Nucleus accumbens (tissue), 56 donors: ENCODE results near the gene BTBD2.

Experiments
- DNase-seq, 56 donors: peaks; one replicate each; lab custom pipeline; 2025; lab: John Stamatoyannopoulos, UW

Gene BTBD2

GRCh38 chr19:1970003-1970805 is 45.3 kb downstream of the BTBD2 start:
- DNase-seq, result no peak

- no peak for DNase-seq
Observed at GRCh38 chr19:1969176-1970002, 46.1 kb downstream of the BTBD2 start.

- no peak for DNase-seq
Observed at GRCh38 chr19:1968279-1969175, 47.0 kb downstream of the BTBD2 start.

- DNase-seq, result no peak
Observed at GRCh38 chr19:1967087-1967608, 48.4 kb downstream of the BTBD2 start.

GRCh38 chr19:1962674-1963073 is 52.8 kb downstream of the BTBD2 start:
- no peak for DNase-seq

- DNase-seq, result no peak
Observed at GRCh38 chr19:1961000-1961883, 54.3 kb downstream of the BTBD2 start.

- no peak for DNase-seq
Observed at GRCh38 chr19:1959928-1960589, 55.5 kb downstream of the BTBD2 start.

- DNase-seq, result no peak
Observed at GRCh38 chr19:1957562-1958248, 57.8 kb downstream of the BTBD2 start.

GRCh38 chr19:1956868-1957492 is 58.5 kb downstream of the BTBD2 start:
- DNase-seq, result peak; percentile 14 to 95 (median 80)

- peak in 4 of 56 donors; percentile 17 to 41 (median 24) for DNase-seq
Observed at GRCh38 chr19:1956122-1956494, 59.4 kb downstream of the BTBD2 start.

GRCh38 chr19:1955171-1956121 is 60.1 kb downstream of the BTBD2 start:
- peak in 8 of 56 donors; percentile 4 to 38 (median 21) for DNase-seq

- no peak for DNase-seq
Observed at GRCh38 chr19:1954532-1954933, 61.0 kb downstream of the BTBD2 start.

GRCh38 chr19:1953441-1954094 is 61.9 kb downstream of the BTBD2 start:
- no peak for DNase-seq

GRCh38 chr19:1953037-1953436 is 62.5 kb downstream of the BTBD2 start:
- DNase-seq, result no peak

- no peak for DNase-seq
Observed at GRCh38 chr19:1952635-1953034, 62.9 kb downstream of the BTBD2 start.

- DNase-seq, result no peak
Observed at GRCh38 chr19:1950640-1951039, 64.9 kb downstream of the BTBD2 start.
